ENCODE data around the gene RNF151.

RNF151 gene

GRCh38 chr16:1987198-1987597 is 20.5 kb downstream of the RNF151 start:
- TF ChIP-seq CTCF (conservative IDR thresholded peaks at IDR 0.05; ENCODE audit: control insufficient read depth, insufficient read depth, low read depth, low read length) = no peak
- no peak overlapping the region for H3K4me3 ChIP-seq (ENCODE audit: control insufficient read depth, low read depth, low read length)
- DNase-seq (ENCODE audit: low read depth) = no peak

DNA sequence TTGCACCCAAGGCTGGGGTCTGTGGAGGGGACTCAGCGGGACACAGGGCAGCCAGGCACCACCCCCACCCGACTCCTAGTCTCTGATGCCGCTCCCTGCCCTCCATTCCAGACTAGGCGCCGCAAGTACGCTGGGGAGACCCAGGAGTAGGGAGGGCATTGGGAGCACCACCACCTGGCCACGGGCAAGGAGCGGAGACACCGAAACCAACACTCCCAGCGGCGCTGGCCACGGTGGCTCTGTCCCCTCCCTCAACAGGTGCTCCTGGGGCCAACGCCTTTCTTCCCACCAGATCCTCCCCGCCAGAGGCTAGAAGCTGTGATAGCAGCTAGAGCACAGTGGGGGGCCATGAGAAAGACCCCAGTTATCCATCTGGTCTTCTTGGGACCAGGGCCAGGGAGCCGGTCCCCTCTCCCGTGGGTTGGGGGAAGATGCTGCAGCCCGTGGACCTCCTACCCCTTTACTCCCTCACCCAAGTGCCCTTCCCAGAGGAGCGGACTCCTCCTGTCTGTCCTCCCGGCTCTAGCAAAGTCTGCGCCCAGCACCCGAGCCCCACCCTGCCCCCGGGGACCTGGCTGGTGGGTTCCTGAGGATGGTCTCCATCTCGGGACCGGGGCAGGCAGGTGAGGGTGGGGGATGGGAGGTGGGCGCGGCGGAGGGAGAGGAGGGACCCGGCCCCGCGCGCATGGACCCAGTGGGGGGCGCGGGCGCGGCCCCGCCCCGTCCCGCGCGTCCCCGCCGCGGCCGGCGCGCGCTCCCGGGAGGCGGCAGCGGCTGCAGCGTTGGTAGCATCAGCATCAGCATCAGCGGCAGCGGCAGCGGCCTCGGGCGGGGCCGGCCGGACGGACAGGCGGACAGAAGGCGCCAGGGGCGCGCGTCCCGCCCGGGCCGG is 22.8 kb downstream of the RNF151 start, which contains the start of gene SYNGR3:
Gene SYNGR3 (plus strand): TSS at position 762 of the 892 bp plus-strand sequence. CDS start 133 bp downstream, outside the sequence.
- no peak within 1 kb of the TSS for H3K4me3 ChIP-seq (ENCODE audit: control insufficient read depth, low read depth, low read length)
- DNase-seq (ENCODE audit: low read depth) = no peak
- no peak for TF ChIP-seq CTCF (conservative IDR thresholded peaks at IDR 0.05; ENCODE audit: control insufficient read depth, insufficient read depth, low read depth, low read length)

DNA sequence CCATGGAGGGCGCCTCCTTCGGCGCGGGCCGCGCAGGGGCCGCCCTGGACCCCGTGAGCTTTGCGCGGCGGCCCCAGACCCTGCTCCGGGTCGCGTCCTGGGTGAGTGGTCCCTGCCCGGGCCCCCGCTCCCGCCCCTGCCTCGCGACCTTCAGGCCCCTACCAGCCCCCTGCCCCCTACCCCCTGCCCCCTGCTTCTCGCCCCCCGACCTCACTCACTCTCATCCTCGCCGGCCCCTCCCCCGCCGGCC is 23.4 kb downstream of the RNF151 start:
- H3K4me3 ChIP-seq (ENCODE audit: control insufficient read depth, low read depth, low read length) = no peak overlapping the region
- DNase-seq (ENCODE audit: low read depth) = no peak

GRCh38 chr16:1990351-1991134 is 23.9 kb downstream of the RNF151 start:
- TF ChIP-seq CTCF (conservative IDR thresholded peaks at IDR 0.05; ENCODE audit: control insufficient read depth, insufficient read depth, low read depth, low read length) = no peak
- H3K4me3 ChIP-seq (ENCODE audit: control insufficient read depth, low read depth, low read length) = no peak overlapping the region
- DNase-seq (ENCODE audit: low read depth) = no peak

More for the DNA sequence above, 23.4 kb downstream of the RNF151 start:
- TF ChIP-seq CTCF (conservative IDR thresholded peaks at IDR 0.05; ENCODE audit: control insufficient read depth, insufficient read depth, low read depth, low read length) = no peak

DNA sequence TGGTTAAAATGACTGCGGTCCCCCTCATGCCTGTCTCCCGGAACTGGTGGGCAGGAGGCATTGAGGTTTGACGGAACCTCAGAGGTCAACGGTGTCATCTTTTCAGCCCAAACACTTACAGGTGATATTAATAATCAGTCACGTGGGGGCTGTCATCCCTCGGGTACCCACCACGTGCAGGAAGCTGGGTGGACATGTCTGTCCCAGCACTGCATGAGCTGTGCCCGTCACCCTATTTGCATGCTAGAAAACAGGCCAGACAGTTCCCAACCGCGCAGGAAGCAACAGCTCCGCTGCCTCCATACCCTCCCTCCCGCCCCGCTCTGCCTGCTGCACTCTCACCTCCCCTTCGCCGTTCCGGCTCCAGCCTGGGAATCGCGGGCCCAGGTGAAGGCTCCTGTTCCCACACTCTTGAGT is 24.5 kb downstream of the RNF151 start:
- no peak overlapping the region for H3K4me3 ChIP-seq (ENCODE audit: control insufficient read depth, low read depth, low read length)
- TF ChIP-seq CTCF (conservative IDR thresholded peaks at IDR 0.05; ENCODE audit: control insufficient read depth, insufficient read depth, low read depth, low read length) = no peak
- no peak for DNase-seq (ENCODE audit: low read depth)

DNA sequence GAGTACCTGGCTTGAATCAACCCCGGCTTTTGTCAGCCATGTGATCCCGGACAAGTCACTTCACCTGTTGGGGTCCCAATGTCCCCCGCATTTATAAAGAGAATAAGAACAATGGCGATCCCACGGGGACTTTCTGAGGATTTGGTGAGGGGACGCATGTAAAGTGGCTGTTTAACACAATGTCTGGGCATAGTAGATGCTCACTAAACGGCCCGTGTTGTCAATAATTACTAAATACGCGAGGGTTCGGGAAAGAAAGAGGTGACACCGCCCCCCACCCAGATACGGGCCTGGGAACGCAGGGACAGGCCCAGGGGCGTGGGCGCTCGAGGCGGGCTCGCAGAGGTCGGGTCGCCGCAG is 24.9 kb downstream of the RNF151 start:
- no peak for DNase-seq (ENCODE audit: low read depth)
- no peak overlapping the region for H3K4me3 ChIP-seq (ENCODE audit: control insufficient read depth, low read depth, low read length)
- no peak for TF ChIP-seq CTCF (conservative IDR thresholded peaks at IDR 0.05; ENCODE audit: control insufficient read depth, insufficient read depth, low read depth, low read length)
